OCI-LY1 (cell line): ENCODE results near the gene HSPBAP1.

Experiments
- H2AFZ ChIP-seq: fragments of 200-600 bp; sonication (generic), shearing (Covaris generic); 2 replicates; pipeline ENCODE4 v1.6.0; 2014; ENCODE audit warnings: antibody characterized with exemption, mild to moderate bottlenecking, low read length
- H3F3A ChIP-seq: fragments of 200-600 bp; sonication (generic), shearing (Covaris generic); 2 replicates; pipeline ENCODE4 v1.6.0; 2014; ENCODE audit warnings: mild to moderate bottlenecking, antibody characterized with exemption, low read length, moderate library complexity; ENCODE audit not compliant: insufficient read depth
- H3K27ac ChIP-seq: fragments of 200-600 bp; sonication (generic); 2 replicates; pipeline ENCODE4 v1.5.1; 2014; ENCODE audit warnings: low read length, mixed run types, mild to moderate bottlenecking, low read depth; ENCODE audit not compliant: poor library complexity, severe bottlenecking
- H3K27me3 ChIP-seq: fragments of 200-600 bp; sonication (generic); 2 replicates; pipeline ENCODE4 v1.6.0; 2014; ENCODE audit warnings: antibody characterized with exemption, mild to moderate bottlenecking, low read length, moderate library complexity; ENCODE audit not compliant: insufficient read depth
- H3K36me3 ChIP-seq: fragments of 200-600 bp; sonication (generic); 2 replicates; pipeline ENCODE4 v1.6.1; 2014; ENCODE audit warnings: mild to moderate bottlenecking, antibody characterized with exemption, low read length, moderate library complexity, mixed read lengths; ENCODE audit not compliant: insufficient read depth
- H3K4me1 ChIP-seq: fragments of 200-600 bp; sonication (generic); 2 replicates; pipeline ENCODE4 v1.5.1; 2014; ENCODE audit warnings: mild to moderate bottlenecking, low read length, moderate library complexity; ENCODE audit not compliant: insufficient read depth, severe bottlenecking
- H3K4me2 ChIP-seq: fragments of 200-600 bp; sonication (generic), shearing (Covaris generic); 2 replicates; pipeline ENCODE4 v1.6.1; 2014; ENCODE audit warnings: low read length
- H3K4me3 ChIP-seq: fragments of 200-600 bp; sonication (generic); 2 replicates; pipeline ENCODE4 v1.5.1; 2014; ENCODE audit warnings: low read length, low read depth, mild to moderate bottlenecking, mixed read lengths; ENCODE audit not compliant: poor library complexity, severe bottlenecking
- H3K79me2 ChIP-seq: fragments of 200-600 bp; shearing (Covaris generic); 2 replicates; pipeline ENCODE4 v1.6.1; 2016; ENCODE audit warnings: mixed run types, low read length, mixed read lengths; ENCODE audit not compliant: insufficient read depth
- H3K9ac ChIP-seq: fragments of 200-600 bp; sonication (generic), shearing (Covaris generic); 2 replicates; pipeline ENCODE4 v1.6.1; 2014; ENCODE audit warnings: mild to moderate bottlenecking, low read length, mixed read lengths
- H3K9me2 ChIP-seq: fragments of 200-600 bp; sonication (generic), shearing (Covaris generic); 2 replicates; pipeline ENCODE4 v1.6.1; 2014; ENCODE audit warnings: low read depth, mild to moderate bottlenecking, low read length, mixed read lengths
- H3K9me3 ChIP-seq: fragments of 200-600 bp; shearing (Covaris generic); 2 replicates; pipeline ENCODE4 v1.6.1; 2014; ENCODE audit warnings: low read length, mixed read lengths
- H4K20me1 ChIP-seq: fragments of 200-600 bp; sonication (generic), shearing (Covaris generic); 2 replicates; pipeline ENCODE4 v1.6.0; 2016; ENCODE audit warnings: mild to moderate bottlenecking, low read length; ENCODE audit not compliant: insufficient read depth
- EZH2 ChIP-seq: fragments of 200-600 bp; sonication (generic), shearing (Covaris generic); IDR thresholded peaks from 2 replicates; pipeline ENCODE4 v1.8.0; 2017; ENCODE audit warnings: borderline replicate concordance, mixed run types, mild to moderate bottlenecking, antibody characterized with exemption, low read length, moderate library complexity, mixed read lengths
- TF ChIP-seq, protein P1 (sequence below): fragments of 200-600 bp; sonication (generic), shearing (Covaris generic); IDR thresholded peaks from 2 replicates; pipeline ENCODE4 v1.5.1; 2017; ENCODE audit warnings: mild to moderate bottlenecking, antibody characterized with exemption, low read length, moderate library complexity, mixed read lengths

The HSPBAP1 gene

DNA sequence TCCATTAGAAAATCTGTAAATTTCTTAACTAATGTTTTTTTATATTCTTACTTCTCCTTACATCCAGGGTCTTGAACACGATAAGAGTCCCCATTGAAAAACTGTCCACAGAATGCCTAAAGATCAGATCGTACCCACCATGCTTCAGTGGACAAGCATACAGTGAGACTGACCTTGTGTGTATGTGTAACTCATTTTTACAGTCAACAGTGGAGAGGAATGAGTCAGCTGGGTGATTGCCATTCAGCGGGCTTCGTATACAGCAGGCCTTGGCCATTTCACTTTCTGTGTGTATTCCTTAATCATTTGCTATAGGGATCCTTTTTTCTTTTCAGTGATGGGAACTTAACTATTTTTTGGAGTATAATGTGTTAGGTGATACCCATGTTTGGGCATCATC is 102.4 kb downstream of the HSPBAP1 start:
- Histone ChIP-seq H3K79me2 (no peaks in the 10 kb centered on the region), H4K20me1 (no peaks in the 10 kb centered on the region), H3K9me3 (no peaks in the 10 kb centered on the region), H3K27me3 (no peaks in the 10 kb centered on the region), H3K9me2 (no peaks in the 10 kb centered on the region), H3K9ac (no peak overlapping the region), H3K27ac (no peak overlapping the region), H3K4me1 (peaks cover 11% of the 10 kb centered on the region), H3K4me2 (no peak overlapping the region), H3F3A (no peaks in the 10 kb centered on the region), H2AFZ (no peak overlapping the region), H3K4me3 (no peak overlapping the region), H3K36me3 (no peaks in the 10 kb centered on the region)
- TF ChIP-seq, protein P1, sequence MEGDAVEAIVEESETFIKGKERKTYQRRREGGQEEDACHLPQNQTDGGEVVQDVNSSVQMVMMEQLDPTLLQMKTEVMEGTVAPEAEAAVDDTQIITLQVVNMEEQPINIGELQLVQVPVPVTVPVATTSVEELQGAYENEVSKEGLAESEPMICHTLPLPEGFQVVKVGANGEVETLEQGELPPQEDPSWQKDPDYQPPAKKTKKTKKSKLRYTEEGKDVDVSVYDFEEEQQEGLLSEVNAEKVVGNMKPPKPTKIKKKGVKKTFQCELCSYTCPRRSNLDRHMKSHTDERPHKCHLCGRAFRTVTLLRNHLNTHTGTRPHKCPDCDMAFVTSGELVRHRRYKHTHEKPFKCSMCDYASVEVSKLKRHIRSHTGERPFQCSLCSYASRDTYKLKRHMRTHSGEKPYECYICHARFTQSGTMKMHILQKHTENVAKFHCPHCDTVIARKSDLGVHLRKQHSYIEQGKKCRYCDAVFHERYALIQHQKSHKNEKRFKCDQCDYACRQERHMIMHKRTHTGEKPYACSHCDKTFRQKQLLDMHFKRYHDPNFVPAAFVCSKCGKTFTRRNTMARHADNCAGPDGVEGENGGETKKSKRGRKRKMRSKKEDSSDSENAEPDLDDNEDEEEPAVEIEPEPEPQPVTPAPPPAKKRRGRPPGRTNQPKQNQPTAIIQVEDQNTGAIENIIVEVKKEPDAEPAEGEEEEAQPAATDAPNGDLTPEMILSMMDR = no peak
- TF ChIP-seq EZH2 = no peak

DNA sequence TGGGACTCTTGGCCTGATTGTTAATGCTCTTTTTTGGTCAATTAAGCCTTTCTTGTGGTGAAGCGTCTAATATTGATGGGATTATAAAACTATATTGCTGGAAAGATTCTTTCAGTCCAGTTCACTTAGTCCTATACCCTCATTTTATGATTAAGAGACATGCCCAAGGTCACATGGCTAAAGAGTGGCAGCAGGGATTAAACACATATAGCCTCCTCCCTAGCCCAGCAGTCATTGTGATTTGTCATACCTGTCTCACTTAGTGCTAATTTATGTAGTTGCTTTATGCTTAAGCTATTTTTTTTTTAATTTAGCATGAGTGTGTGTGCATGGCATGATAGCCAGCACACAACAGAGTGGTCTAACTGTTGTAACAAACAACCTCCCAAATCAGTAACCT is 103.5 kb downstream of the HSPBAP1 start:
- no peaks in the 10 kb centered on the region for H3K36me3 ChIP-seq
- no peaks in the 10 kb centered on the region for H3K79me2 ChIP-seq
- no peaks in the 10 kb centered on the region for H4K20me1 ChIP-seq
- no peaks in the 10 kb centered on the region for H3K9me3 ChIP-seq
- peaks cover 6% of the 10 kb centered on the region for H3K4me1 ChIP-seq
- no peaks in the 10 kb centered on the region for H3K27me3 ChIP-seq
- no peak overlapping the region for H3K4me3 ChIP-seq
- no peaks in the 10 kb centered on the region for H3K9me2 ChIP-seq
- no peak overlapping the region for H2AFZ ChIP-seq
- H3K9ac ChIP-seq = no peak overlapping the region
- no peak overlapping the region for H3K27ac ChIP-seq
- no peak overlapping the region for H3K4me2 ChIP-seq
- H3F3A ChIP-seq = no peaks in the 10 kb centered on the region
- no peak for TF ChIP-seq EZH2
- TF ChIP-seq, protein P1 = no peak
